ENCODE results near the gene SLC9C2.
A peak's percentile ranks its signal among the peaks of the same experiment; 100 is the strongest.
"Not testable (repeated sequence)": the region's sequence is repeated elsewhere in the genome, so short reads cannot be mapped to it uniquely, and the experiment has no call there.

SLC9C2 gene

DNA sequence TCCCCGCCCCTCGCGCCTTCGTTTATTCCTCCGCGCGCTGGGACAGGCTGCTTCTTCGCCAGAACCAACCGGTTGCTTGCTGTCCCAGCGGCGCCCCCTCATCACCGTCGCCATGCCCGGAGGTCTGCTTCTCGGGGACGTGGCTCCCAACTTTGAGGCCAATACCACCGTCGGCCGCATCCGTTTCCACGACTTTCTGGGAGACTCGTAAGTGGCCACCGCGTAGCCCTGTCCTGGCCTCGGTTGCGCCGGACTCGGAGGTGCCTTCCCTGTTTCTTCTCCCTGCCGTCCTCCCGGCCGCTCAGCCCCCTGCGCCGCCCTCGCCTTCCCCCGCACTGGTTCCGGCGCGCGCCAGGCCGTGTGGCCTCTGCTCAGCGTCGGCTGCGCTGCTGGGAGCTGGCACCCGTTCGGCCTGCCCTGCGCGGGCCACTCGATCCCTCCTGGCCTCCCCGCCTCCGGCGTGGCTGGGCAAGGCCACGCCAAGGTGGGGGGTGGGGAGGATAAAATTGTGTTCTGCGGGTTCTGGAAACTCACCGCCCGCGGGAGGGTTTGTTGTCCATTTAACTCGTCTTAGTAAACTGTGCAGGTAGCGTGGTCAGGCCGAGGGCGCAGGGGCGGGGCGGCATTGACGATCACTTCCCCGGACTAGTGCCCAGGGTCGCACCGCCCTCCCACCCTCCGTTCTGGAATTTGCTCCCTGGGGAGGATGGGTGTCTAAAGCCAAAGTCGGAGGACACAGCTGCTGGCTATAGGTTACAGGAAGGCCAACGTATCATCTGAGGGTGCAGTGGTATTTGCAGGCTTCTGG is 125.4 kb downstream of the SLC9C2 start, which contains the start of gene PRDX6:
Gene PRDX6 (plus strand): TSS at position 50 of the 808 bp plus-strand sequence. CDS start 63 bp downstream, at position 113.
- peaks cover 8% of the 10 kb centered on the region; the same call in 1 of the 2 replicates for H3K36me3 ChIP-seq (ENCODE audit: insufficient read depth)
- no peaks in the 10 kb centered on the region for H3K27me3 ChIP-seq (ENCODE audit: insufficient read depth, low read depth)
- H3K4me3 ChIP-seq (IDR thresholded peaks at IDR 0.05; ENCODE audit: insufficient read depth, low read depth, low read length) = peak within 1 kb of the TSS; percentile 86
- peaks cover 29% of the 10 kb centered on the region for H3K4me1 ChIP-seq (ENCODE audit: low read depth, poor library complexity, severe bottlenecking)
- peaks cover 15% of the 10 kb centered on the region; the same call in 1 of the 2 replicates for H3K79me2 ChIP-seq (ENCODE audit: insufficient read depth, low read depth)
- H4K20me1 ChIP-seq (ENCODE audit: insufficient read depth) = no peaks in the 10 kb centered on the region
- peak within 1 kb of the TSS; percentile 70 for H3K27ac ChIP-seq
- TF ChIP-seq, protein P1, sequence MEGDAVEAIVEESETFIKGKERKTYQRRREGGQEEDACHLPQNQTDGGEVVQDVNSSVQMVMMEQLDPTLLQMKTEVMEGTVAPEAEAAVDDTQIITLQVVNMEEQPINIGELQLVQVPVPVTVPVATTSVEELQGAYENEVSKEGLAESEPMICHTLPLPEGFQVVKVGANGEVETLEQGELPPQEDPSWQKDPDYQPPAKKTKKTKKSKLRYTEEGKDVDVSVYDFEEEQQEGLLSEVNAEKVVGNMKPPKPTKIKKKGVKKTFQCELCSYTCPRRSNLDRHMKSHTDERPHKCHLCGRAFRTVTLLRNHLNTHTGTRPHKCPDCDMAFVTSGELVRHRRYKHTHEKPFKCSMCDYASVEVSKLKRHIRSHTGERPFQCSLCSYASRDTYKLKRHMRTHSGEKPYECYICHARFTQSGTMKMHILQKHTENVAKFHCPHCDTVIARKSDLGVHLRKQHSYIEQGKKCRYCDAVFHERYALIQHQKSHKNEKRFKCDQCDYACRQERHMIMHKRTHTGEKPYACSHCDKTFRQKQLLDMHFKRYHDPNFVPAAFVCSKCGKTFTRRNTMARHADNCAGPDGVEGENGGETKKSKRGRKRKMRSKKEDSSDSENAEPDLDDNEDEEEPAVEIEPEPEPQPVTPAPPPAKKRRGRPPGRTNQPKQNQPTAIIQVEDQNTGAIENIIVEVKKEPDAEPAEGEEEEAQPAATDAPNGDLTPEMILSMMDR (conservative IDR thresholded peaks at IDR 0.05; ENCODE audit: low read depth, low read length) = no peak
- H3K4me2 ChIP-seq = peak within 1 kb of the TSS; percentile 93
- peak within 1 kb of the TSS; percentile 79 for H3K9ac ChIP-seq
- H2AFZ ChIP-seq (ENCODE audit: low read depth) = peak within 1 kb of the TSS; percentile 99

DNA sequence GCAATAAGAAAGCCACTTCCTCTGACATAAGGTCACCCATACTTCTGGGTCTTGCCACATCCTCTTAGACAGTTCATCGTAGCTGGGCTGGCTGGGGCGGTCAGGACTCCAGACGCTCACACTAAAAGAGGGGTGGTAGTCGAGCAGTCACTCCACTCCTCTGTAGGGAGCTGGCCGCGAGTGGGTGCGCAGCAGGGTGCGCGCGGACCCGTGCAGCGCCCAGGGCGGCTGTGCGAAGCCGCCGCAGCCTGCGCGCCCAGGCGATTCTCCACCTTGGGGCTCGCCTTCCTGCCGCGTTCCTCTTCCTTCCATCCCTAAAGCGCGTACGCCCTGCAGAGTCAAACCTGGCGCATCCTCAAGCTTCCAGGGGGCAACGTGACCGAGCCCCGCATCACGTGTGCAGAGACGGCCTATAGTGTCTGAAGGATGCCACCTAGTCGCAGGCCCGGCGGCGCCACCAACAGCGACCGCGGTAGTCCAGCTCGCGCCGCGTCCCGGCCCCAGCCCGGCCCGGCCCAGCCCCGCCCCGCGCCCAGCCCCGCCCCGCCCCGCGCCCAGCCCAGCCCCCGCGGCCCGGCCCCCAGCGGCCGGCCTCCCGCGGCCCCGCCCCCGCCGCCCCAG is 126.1 kb downstream of the SLC9C2 start:
- peaks cover under 1% of the 10 kb centered on the region; the same call in 1 of the 2 replicates for H3K36me3 ChIP-seq (ENCODE audit: insufficient read depth)
- H3K4me2 ChIP-seq = peak overlapping the region; percentile 92
- H3K4me3 ChIP-seq (IDR thresholded peaks at IDR 0.05; ENCODE audit: insufficient read depth, low read depth, low read length) = peak overlapping the region; percentile 86
- H3K27me3 ChIP-seq (ENCODE audit: insufficient read depth, low read depth) = no peaks in the 10 kb centered on the region
- H3K79me2 ChIP-seq (ENCODE audit: insufficient read depth, low read depth) = peaks cover 15% of the 10 kb centered on the region; the same call in 1 of the 2 replicates
- H3K27ac ChIP-seq = peak overlapping the region; percentile 70
- H4K20me1 ChIP-seq (ENCODE audit: insufficient read depth) = no peaks in the 10 kb centered on the region
- TF ChIP-seq, protein P1 (conservative IDR thresholded peaks at IDR 0.05; ENCODE audit: low read depth, low read length) = 0 out of 2 replicates have a peak, but pooled peaks have one; percentile 17
- peak overlapping the region; percentile 79 for H3K9ac ChIP-seq
- H3K4me1 ChIP-seq (ENCODE audit: low read depth, poor library complexity, severe bottlenecking) = peaks cover 29% of the 10 kb centered on the region
- peak overlapping the region; percentile 99 for H2AFZ ChIP-seq (ENCODE audit: low read depth)

DNA sequence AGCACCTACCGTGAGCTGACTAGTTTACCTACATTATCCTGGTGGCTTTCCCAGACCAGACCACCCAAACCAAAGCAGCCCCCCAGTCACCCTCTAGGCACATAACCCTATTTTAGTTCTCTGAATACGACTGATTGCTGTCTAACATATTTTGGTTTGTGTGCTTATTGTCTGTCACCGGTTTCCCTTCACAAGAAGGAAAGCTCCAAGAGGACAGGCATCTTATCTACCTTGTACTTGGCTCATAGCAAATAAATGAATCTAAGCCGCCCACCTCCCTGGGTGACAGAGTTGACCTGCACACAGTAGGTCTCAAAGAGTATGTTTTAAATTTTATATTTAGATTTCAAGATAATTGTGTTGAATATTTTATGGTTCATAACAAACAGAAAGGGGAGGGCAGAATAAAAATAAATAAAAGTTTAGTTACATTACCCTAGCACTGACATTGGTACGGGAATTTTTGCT is 126.6 kb downstream of the SLC9C2 start:
- peak overlapping the region; percentile 99 for H2AFZ ChIP-seq (ENCODE audit: low read depth)
- H3K4me1 ChIP-seq (ENCODE audit: low read depth, poor library complexity, severe bottlenecking) = peaks cover 29% of the 10 kb centered on the region
- TF ChIP-seq, protein P1 (conservative IDR thresholded peaks at IDR 0.05; ENCODE audit: low read depth, low read length) = no peak
- peak overlapping the region; percentile 70 for H3K27ac ChIP-seq
- peaks cover 15% of the 10 kb centered on the region; the same call in 1 of the 2 replicates for H3K79me2 ChIP-seq (ENCODE audit: insufficient read depth, low read depth)
- peak overlapping the region; percentile 92 for H3K4me2 ChIP-seq
- H4K20me1 ChIP-seq (ENCODE audit: insufficient read depth) = no peaks in the 10 kb centered on the region
- no peaks in the 10 kb centered on the region for H3K36me3 ChIP-seq (ENCODE audit: insufficient read depth)
- H3K9ac ChIP-seq = peak overlapping the region; percentile 79
- no peaks in the 10 kb centered on the region for H3K27me3 ChIP-seq (ENCODE audit: insufficient read depth, low read depth)
- H3K4me3 ChIP-seq (IDR thresholded peaks at IDR 0.05; ENCODE audit: insufficient read depth, low read depth, low read length) = no peak overlapping the region

DNA sequence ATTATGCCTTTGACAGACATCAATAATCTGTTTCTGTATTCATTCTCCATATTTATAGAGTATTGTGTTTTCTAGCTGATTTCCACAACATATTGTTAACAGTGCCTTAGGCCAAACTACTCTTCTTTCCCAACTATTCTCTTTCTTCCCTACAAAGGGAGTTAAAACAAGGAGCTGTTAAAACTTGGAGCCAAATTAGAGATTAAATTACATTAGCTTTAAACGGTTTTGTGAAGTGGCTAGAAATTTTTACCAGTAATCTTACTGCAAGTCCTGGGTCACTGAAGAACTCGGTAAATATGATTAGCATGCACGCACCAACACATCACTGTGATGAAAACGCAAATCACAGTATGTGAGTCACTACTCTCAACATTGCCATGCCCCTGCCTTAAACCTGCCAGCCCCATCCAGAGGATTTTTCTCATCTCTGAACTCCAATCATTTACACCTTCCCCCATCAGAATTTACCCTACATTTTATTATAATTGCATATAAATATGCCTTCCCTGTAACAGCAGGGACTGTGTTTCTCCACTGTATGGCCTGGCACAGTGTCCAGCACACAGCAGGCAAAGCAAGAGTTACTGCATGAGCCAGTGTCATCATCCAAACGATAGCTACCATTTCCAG is 127.2 kb downstream of the SLC9C2 start:
- TF ChIP-seq, protein P1 (conservative IDR thresholded peaks at IDR 0.05; ENCODE audit: low read depth, low read length) = no peak
- Histone ChIP-seq H3K4me3 (IDR thresholded peaks at IDR 0.05; ENCODE audit: insufficient read depth, low read depth, low read length) (no peak overlapping the region), H3K27me3 (ENCODE audit: insufficient read depth, low read depth) (no peaks in the 10 kb centered on the region), H3K27ac (no peak overlapping the region), H2AFZ (ENCODE audit: low read depth) (peak overlapping the region; percentile 99; the same call in 1 of the 2 replicates), H3K79me2 (ENCODE audit: insufficient read depth, low read depth) (peaks cover 15% of the 10 kb centered on the region; the same call in 1 of the 2 replicates), H3K4me1 (ENCODE audit: low read depth, poor library complexity, severe bottlenecking) (peaks cover 29% of the 10 kb centered on the region), H3K9ac (no peak overlapping the region), H3K4me2 (peak overlapping the region; percentile 92), H4K20me1 (ENCODE audit: insufficient read depth) (no peaks in the 10 kb centered on the region), H3K36me3 (ENCODE audit: insufficient read depth) (no peaks in the 10 kb centered on the region)

DNA sequence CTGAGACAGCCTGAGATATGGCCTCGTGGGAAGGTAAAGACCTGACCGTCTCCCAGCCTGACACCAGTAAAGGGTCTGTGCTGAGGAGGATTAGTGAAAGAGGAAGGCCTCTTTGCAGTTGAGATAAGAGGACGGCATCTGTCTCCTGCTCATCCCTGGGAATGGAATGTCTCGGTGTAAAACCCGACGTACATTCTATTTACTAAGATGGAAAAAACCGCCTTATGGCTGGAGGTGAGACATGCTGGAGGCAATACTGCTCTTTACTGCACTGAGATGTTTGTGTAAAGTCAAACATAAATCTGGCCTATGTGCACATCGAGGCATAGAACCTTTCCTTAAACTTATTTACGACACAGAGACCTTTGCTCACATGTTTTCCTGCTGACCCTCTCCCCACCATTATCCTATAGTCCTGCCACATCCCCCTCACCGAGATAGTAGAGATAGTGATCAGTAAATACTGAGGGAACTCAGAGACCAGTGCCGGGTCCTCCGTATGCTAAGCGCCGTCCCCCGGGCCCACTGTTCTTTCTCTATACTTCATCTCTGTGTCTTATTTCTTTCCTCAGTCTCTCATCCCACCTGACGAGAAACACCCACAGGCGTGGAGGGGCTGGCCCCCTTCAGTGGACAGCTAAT is 128.0 kb downstream of the SLC9C2 start:
- H3K27ac ChIP-seq; H4K20me1 ChIP-seq (ENCODE audit: insufficient read depth); H3K4me3 ChIP-seq (IDR thresholded peaks at IDR 0.05; ENCODE audit: insufficient read depth, low read depth, low read length); H3K9ac ChIP-seq; H3K36me3 ChIP-seq (ENCODE audit: insufficient read depth); H3K27me3 ChIP-seq (ENCODE audit: insufficient read depth, low read depth); H3K4me2 ChIP-seq; H2AFZ ChIP-seq (ENCODE audit: low read depth): not testable (repeated sequence)
- Histone ChIP-seq H3K4me1 (ENCODE audit: low read depth, poor library complexity, severe bottlenecking) (peaks cover 29% of the 10 kb centered on the region), H3K79me2 (ENCODE audit: insufficient read depth, low read depth) (peaks cover 15% of the 10 kb centered on the region; the same call in 1 of the 2 replicates)

Measured in KMS-11 (cell line).